Retina (tissue), 1 donor: Measurements from ENCODE around the gene SPEM3.
A peak's percentile ranks its signal among the peaks of the same experiment; 100 is the strongest.
"Not testable (repeated sequence)": the region's sequence is repeated elsewhere in the genome, so short reads cannot be mapped to it uniquely, and the experiment has no call there.

Source experiments
- DNase-seq: peaks from one replicate; pipeline ENCODE4 v3.0.0-alpha.2; 2016

The SPEM3 gene

DNA sequence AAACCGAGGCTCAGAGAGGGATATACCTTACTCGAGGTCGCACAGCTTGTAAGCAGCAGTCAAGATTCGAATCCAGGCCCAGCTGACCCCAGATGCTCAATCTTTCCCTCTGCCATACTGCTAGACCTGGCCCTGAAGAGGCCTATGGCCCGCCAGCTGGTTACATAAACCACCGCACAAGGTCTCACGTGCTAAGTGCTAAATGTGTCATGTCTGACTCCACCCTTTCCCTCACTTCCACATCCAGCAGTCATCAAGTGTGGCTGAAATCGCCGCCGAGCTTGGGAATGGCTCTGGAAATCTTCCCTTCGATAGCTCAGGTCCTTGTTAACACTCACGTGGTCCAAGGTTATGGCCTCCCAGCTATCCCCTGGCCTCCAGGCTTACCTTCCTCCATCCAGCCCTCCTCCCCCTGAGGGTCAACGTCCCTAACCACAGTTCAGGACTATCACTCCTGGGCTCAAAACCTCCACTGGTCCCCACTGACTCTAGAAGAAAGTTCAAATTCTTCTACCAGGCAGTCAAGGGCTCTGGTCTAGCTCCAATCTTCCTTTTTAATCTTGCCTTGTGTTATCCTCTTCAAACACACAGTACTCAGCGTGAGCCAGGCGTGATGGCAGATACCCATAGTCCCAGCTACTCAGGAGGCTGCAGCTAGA lies 47.2 kb downstream of the SPEM3 start:
- DNase-seq, result no peak

- DNase-seq, result no peak
These were observed 47.8 kb downstream of the SPEM3 start for GRCh38 chr17:7476494-7476893.

GRCh38 chr17:7476951-7477350 lies 48.3 kb downstream of the SPEM3 start:
- no peak for DNase-seq

DNA sequence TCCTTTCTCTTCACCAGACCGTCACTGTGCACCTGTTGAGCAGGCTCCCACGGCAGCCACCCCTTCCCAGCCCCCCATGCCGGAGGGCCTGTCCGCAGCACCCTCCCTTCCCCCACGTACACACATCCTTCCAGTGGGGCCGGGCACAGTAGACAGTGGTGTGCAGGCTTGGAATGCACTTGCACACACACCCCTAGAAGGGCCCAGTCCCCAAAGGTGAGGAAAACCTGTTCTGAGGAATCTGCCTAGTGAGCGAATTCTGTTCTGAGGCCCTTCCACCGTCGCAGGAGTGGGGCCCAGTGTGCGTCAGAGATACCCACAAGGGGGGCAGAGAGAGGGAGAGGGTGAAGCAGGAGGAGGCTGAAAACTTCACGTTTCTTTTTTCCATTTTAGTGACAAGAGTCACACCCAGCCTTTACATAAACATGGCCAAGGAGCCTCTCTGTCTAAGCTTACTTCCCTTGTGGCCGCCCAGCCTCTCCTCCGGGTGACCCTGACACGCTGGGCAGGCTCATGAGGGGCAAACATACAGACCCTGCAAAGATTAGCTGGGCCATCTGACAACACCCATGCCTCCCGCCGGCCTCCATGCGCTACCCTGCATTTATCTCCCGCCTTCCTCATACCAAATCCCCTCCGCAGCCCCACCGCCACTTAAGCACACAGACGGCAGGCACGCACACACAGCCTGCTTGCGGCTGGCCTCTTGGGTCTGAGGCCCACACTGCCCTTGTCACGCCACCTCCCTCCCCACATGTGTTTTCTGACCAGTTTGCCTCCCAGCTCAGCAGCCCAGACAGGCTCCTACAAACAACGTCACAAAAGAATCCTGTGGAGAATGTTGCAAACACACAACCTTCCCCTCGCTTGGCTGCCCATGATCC lies 49.0 kb downstream of the SPEM3 start:
- DNase-seq, result peak; percentile 79

- DNase-seq, result peak; percentile 78
These were observed 49.9 kb downstream of the SPEM3 start for GRCh38 chr17:7478276-7479212.

DNA sequence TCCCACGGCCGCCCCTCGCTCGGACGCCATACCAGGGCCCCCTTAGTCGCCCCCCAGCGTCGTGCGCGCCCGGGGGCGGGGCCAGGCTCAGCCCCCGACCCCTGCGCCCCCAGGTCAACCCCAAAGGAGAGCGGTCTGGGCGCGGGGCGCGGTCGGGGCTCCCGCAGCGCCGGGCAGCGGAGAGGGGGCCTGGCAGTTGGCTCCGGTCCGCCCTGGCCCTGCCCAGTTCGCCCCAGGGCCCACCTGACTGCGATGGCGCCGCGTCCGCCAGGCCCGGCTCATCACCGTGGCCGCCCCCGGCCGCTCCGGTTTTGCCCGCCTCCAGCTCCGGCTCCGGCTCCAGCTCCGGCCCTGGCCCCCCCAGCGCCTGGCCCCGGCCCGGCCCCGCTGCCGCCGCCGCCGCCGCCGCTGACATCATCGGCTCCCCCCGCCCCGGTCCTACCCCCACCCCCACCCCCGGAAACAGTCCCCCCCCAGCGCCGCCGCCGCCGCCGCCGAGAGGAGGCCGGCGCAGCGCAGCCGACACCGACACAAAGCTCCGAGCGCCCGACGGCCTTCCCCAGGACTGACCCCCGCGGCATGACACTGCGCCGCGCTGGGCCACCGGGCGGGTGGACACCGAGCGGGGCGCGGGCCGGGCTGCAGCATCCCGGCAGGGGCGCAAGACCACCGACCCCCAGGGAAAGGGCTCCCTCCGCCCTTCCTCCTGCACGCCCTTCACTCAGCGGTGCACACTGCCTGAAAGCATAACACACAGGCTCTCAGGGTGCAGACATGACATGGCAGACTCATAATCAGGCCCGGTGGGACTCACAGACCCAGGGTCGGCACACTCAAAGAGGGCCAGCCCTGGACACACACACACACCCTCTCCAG lies 50.8 kb downstream of the SPEM3 start, which contains the start of gene ZBTB4:
TSS of gene ZBTB4 (minus strand) at position 419 of the 876 bp plus-strand sequence. CDS start 12,830 bp downstream, outside the sequence.
- peak; percentile 88 for DNase-seq

GRCh38 chr17:7480089-7480384 lies 51.4 kb downstream of the SPEM3 start:
- no peak for DNase-seq

- DNase-seq, result not testable (repeated sequence)
These were observed 52.6 kb downstream of the SPEM3 start, which contains the start of gene SLC35G6 for GRCh38 chr17:7481275-7481674. SLC35G6 (plus strand) TSS chr17:7481446; CDS start chr17:7481517, 71 bp downstream.

- not testable (repeated sequence) for DNase-seq
These were observed 53.4 kb downstream of the SPEM3 start for GRCh38 chr17:7481842-7482741.
